Muscle layer of colon (tissue), 2 donors: ENCODE measurements around the gene ZBTB1.

Experiments used
- H3K27ac ChIP-seq: one replicate; pipeline ENCODE4 v1.7.0; 2013; ENCODE audit warnings: low read depth, mild to moderate bottlenecking, low read length, moderate library complexity
- H3K27me3 ChIP-seq, 2 donors: one replicate each; pipeline ENCODE4 v1.7.0; 2013; ENCODE audit warnings: low read length in 2 of 2, mild to moderate bottlenecking in 2 of 2; ENCODE audit not compliant: insufficient read depth in 2 of 2, control insufficient read depth in 1 of 2
- H3K36me3 ChIP-seq: one replicate; pipeline ENCODE4 v1.7.0; 2013; ENCODE audit warnings: mild to moderate bottlenecking, low read length; ENCODE audit not compliant: insufficient read depth
- H3K4me1 ChIP-seq: one replicate; pipeline ENCODE4 v1.7.0; 2013; ENCODE audit warnings: mild to moderate bottlenecking, low read length; ENCODE audit not compliant: insufficient read depth
- H3K4me3 ChIP-seq, 2 donors: one replicate each; pipeline ENCODE4 v1.7.0; 2013; ENCODE audit warnings: low read length in 2 of 2, low read depth in 1 of 2, mild to moderate bottlenecking in 1 of 2, moderate library complexity in 1 of 2
- H3K9ac ChIP-seq: one replicate; pipeline ENCODE4 v1.7.0; 2013; ENCODE audit warnings: low read length
- H3K9me3 ChIP-seq: one replicate; pipeline ENCODE4 v1.7.0; 2013; ENCODE audit warnings: mild to moderate bottlenecking, low read length
- donor health status: abdominal sarcoma.
- donor health status: Adenocarcinoma of cecum.

Gene ZBTB1

GRCh38 chr14:64501411-64502171 is 3.0 kb upstream of the ZBTB1 start:
- Histone ChIP-seq H3K4me1 (peaks cover 30% of the 10 kb centered on the region), H3K27ac (peak overlapping the region; percentile 100), H3K9ac (peak overlapping the region; percentile 34), H3K36me3 (no peaks in the 10 kb centered on the region), H3K27me3 (no peaks in the 10 kb centered on the region), H3K9me3 (no peaks in the 10 kb centered on the region), H3K4me3 (peak overlapping the region; percentile 5 to 79)

GRCh38 chr14:64502456-64502855 is 2.1 kb upstream of the ZBTB1 start:
- no peaks in the 10 kb centered on the region for H3K36me3 ChIP-seq
- no peaks in the 10 kb centered on the region for H3K27me3 ChIP-seq
- H3K9ac ChIP-seq = peak overlapping the region; percentile 94
- no peaks in the 10 kb centered on the region for H3K9me3 ChIP-seq
- H3K4me3 ChIP-seq = peak overlapping the region; percentile 79 to 97
- peaks cover 39% of the 10 kb centered on the region for H3K4me1 ChIP-seq
- peak overlapping the region; percentile 100 for H3K27ac ChIP-seq

- peak overlapping the region; percentile 79 to 97 for H3K4me3 ChIP-seq
- no peaks in the 10 kb centered on the region for H3K36me3 ChIP-seq
- H3K9ac ChIP-seq = peak overlapping the region; percentile 94
- H3K27me3 ChIP-seq = no peaks in the 10 kb centered on the region
- H3K9me3 ChIP-seq = no peaks in the 10 kb centered on the region
- H3K4me1 ChIP-seq = peaks cover 44% of the 10 kb centered on the region
- peak overlapping the region; percentile 100 for H3K27ac ChIP-seq
These were observed 1.6 kb upstream of the ZBTB1 start for GRCh38 chr14:64502887-64503433.

- Histone ChIP-seq H3K9ac (peak within 1 kb of the TSS; percentile 94), H3K36me3 (no peaks in the 10 kb centered on the region), H3K4me1 (peaks cover 49% of the 10 kb centered on the region), H3K27me3 (no peaks in the 10 kb centered on the region), H3K27ac (peak within 1 kb of the TSS; percentile 100), H3K9me3 (no peaks in the 10 kb centered on the region), H3K4me3 (peak within 1 kb of the TSS; percentile 79 to 97)
These were observed 898 bp upstream of the ZBTB1 start, which contains the start of gene ZBTB25 for GRCh38 chr14:64503434-64504309. ZBTB25 (minus strand) TSS chr14:64503838; CDS start chr14:64490533, 13,305 bp downstream.

GRCh38 chr14:64504897-64505794 is 576 bp downstream of the ZBTB1 start:
- Histone ChIP-seq H3K27me3 (no peaks in the 10 kb centered on the region), H3K4me3 (peak overlapping the region; percentile 79 to 97), H3K36me3 (no peaks in the 10 kb centered on the region), H3K9me3 (no peaks in the 10 kb centered on the region), H3K9ac (peak overlapping the region; percentile 27), H3K27ac (peak overlapping the region; percentile 100), H3K4me1 (peaks cover 48% of the 10 kb centered on the region)

- Histone ChIP-seq H3K36me3 (no peaks in the 10 kb centered on the region), H3K27me3 (no peaks in the 10 kb centered on the region), H3K9me3 (no peaks in the 10 kb centered on the region), H3K9ac (no peak overlapping the region), H3K4me1 (peaks cover 51% of the 10 kb centered on the region), H3K27ac (no peak overlapping the region), H3K4me3 (no peak overlapping the region)
These were observed 2.2 kb downstream of the ZBTB1 start for GRCh38 chr14:64506721-64507120.

- Histone ChIP-seq H3K4me1 (peaks cover 43% of the 10 kb centered on the region), H3K9me3 (no peaks in the 10 kb centered on the region), H3K27me3 (no peaks in the 10 kb centered on the region), H3K36me3 (no peaks in the 10 kb centered on the region), H3K9ac (no peak overlapping the region), H3K4me3 (no peak overlapping the region), H3K27ac (no peak overlapping the region)
These were observed 3.0 kb downstream of the ZBTB1 start for GRCh38 chr14:64507376-64508156.

- H3K4me3 ChIP-seq = no peak overlapping the region
- no peaks in the 10 kb centered on the region for H3K36me3 ChIP-seq
- H3K9ac ChIP-seq = no peak overlapping the region
- H3K9me3 ChIP-seq = no peaks in the 10 kb centered on the region
- H3K27ac ChIP-seq = no peak overlapping the region
- H3K27me3 ChIP-seq = no peaks in the 10 kb centered on the region
- H3K4me1 ChIP-seq = peaks cover 40% of the 10 kb centered on the region
These were observed 3.7 kb downstream of the ZBTB1 start for GRCh38 chr14:64508215-64508776.

- Histone ChIP-seq H3K36me3 (no peaks in the 10 kb centered on the region), H3K9ac (no peak overlapping the region), H3K4me1 (peaks cover 40% of the 10 kb centered on the region), H3K27me3 (no peaks in the 10 kb centered on the region), H3K27ac (no peak overlapping the region), H3K9me3 (no peaks in the 10 kb centered on the region), H3K4me3 (no peak overlapping the region)
These were observed 4.5 kb downstream of the ZBTB1 start for GRCh38 chr14:64509036-64509435.
